T-helper 2 cell treated with Interferon-gamma antibody and Interleukin-4, amounts not matched to agents 100 ng/mL and 5 ng/mL, for 36 hours (primary cell): Measurements from ENCODE around the gene EZR. TPM values are rescaled to one million over a fixed set of nuclear protein-coding genes. Genes with fewer than 3 reads are reported as not detected.

Experiments
- intact Hi-C: fragments of 100-400 bp; cut with micrococcal nuclease; formaldehyde crosslinking; loops from one replicate; pipeline ENCODE4 v1.15.1; 2023
- total RNA-seq: library from RNA; stranded (reverse); gene quantifications from 2 replicates; pipeline ENCODE4 v1.2.3, GENCODE V29; 2022

EZR gene
- total RNA-seq, 1 donor from 2014 or later = 252 TPM

DNA sequence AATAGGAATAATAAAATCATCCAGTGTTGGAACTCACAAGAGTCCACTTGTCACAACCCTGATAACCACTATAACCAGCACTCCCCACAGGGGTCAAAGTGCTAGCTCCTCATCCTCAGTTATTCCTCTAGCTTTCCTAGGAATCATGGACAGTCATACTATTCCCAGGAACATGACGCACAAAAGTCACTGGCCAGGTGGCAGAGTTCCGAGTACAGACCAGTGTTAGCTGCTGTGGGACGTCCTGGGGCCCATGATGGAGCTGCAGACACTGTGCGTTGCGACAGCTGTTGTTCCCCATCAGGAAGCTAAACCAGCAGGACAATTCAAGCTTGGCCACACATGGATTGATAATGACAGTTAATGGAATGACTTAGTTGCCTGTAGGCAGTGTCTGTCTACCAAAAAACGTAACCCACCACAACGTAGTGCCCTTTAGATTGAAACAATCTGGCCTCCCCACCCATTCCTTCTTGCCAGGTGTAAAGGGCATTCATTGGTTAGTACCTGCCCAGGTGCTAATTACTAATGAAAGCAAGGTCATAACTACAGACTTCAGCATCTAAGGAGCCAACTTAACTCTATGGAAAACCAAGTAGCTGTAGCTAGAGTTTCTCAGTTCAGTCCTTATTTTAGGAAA, 17.4 kb downstream of the EZR start:
- intact Hi-C loops = loop anchor here (2.0 kb wide), 1 partner anchor 13 kb away; no protein-coding TSS in a partner anchor

DNA sequence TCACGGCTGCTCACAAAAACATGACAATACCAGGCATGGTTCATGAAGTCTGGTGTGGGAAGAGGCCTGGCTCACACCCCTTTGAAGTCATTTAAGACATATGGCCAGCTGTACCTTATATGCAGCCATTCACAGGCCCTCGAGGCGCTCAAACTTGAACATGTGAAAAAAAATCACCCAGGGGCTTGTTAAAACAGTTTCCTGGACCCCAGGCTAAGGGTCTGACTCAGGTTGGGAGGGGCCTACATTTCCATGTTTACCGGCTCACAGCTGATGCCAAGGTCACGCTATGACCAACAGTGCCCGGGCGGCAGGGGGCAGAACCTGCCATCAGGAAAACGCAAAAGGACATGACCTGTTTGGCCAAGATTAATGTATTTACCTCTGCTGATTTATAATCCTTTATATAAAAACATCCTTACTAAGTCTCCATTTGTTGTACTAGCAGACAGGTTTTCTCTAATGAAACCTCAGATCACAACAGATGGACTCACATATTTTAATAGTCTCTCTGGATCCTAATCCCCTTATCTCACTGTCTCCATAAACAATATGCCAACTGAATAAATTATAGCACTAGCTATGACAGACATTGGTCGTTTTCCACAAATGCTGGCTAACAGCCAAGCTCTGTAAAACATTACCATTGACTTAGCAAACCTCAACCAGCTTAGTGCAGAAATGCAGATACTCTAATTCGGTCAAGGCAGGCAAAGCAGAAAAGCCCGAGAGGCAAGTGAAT, 19.9 kb downstream of the EZR start:
- intact Hi-C loops = no loop called here

DNA sequence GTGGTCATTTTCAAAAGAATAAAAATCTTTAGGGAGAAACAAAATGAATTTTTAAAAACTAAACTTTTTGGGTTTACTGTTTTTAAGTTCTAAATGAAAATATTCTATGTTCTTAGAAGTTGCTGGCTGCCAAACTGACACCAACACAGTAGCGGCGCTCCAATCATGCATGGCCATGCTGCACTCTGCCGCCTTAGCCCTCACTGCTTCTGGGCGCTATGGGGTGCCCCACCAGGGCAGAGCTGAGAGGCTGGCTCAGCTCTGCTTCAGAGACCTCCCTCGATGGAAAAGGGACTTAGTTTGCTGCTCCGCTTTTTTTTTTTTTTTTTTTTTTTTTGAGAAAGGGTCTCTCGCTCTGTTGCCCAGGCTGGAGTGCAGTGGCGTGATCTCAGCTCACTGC, 20.9 kb downstream of the EZR start:
- intact Hi-C loops = no loop called here

DNA sequence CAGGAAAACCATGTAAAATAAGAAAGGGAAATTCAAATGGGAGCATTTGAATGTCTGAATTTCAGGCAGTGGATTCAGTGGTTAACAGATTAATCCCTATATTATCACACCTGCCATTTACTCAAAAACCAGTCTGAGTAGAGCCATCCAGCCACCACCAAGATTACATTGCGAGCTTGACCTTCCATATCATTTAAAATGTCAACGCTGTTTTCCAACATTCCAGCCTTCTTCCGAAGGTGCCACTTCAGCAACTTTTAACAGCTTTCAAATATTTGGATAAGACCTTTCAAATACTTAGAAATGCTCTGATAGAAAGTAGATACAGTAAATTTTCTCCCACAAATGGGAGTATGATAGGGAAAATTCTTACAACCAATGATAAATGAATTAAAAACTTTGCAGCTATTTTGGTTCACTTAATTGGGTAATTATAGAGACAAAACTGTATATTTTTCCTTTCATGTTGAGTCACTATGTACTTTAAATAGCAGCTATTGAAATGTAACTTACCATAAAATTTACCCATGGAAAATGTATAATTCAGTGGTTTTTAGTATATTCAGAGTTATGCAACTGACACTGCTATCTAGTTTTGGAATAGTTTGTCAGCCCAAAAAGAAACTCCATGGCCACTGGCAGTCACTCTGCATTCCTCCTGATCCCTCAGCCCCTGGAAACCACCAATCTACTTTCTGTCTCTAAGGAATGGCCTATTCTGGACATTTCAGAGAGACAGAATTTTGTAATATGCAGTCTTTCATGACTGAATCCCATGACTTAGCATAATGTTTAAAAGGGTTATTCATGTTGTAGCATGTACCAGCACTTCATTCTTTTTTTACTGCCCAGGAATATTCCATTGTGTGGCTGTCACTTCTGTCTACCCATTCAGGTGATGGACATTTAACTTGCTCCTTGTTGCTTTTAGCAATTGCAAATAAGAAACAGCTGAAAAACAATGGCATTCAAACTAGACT, 21.5 kb downstream of the EZR start:
- intact Hi-C loops = no loop called here

DNA sequence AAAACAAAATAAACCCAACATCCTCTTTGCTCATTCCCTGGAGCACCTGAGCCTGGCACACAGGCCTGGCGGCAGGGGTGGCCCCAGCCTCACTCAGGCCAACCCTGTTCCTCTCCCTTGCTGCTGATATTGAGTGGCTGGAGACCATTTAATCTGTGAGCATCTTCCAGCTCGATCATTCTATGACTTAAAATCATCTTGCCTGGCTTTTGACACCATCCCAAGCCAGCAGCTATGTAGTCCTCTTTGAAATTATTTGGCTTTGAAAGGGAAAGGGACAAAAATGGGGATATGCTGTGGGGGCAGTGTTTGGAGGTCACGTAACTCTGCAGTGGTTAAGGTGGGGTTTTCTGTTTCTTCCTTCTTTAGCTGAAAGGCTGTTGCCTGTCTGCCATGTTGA, 22.8 kb downstream of the EZR start:
- intact Hi-C loops = no loop called here

DNA sequence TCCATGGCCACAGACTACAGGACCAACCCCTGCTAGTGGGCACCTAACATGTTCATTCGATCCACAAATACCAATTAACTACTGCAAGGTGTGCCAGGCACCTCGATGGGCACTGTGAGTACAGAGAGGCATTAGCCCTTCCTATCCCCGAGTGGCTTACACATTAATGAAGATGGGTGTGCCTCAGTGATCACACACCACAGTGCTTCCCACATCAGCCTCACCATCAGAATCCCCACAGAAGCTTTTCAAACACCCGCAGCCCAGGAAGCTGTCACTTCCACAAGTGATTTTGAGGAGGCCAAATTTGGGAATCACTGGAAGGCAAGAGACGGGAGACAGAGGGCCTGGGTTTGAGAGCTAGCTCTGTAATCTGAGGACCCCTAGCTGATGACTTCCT, 23.7 kb downstream of the EZR start:
- intact Hi-C loops = no loop called here

DNA sequence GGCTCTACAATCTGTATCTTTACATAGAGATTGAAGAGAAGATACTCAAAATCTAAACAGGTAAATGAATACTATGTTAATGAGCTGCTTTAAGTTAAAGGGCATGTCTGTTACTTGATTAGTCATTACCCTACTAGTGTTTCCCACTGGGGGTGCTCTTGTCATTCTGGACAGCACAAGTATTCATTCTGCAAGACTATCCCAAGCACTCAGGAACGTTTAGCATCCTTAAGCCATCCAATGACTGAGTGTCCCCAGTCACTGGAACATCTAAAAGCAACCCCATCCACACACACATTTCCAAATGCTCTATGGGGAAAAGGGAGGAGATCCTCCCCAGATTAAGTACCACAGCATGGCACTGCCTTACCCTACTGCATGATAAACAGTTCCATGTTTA, 25.7 kb downstream of the EZR start:
- intact Hi-C loops = loop anchor here (2.0 kb wide), 1 partner anchor 23 kb away; no protein-coding TSS in a partner anchor

DNA sequence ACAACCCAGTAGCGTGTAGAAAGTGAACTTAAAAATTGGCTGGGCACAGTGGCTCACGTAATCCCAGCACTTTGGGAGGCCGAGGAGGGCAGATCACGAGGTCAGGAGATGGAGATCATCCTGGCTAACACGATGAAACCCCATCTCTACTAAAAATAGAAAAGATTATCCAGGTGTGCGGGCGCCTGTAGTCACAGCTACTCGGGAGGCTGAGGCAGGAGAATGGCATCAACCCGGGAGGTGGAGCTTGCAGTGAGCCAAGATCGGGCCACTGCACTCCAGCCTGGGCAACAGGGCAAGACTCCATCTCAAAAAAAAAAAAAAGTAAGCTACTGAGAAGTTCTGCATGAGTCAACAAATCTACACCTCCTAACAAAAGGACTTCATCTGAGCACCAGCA, 26.7 kb downstream of the EZR start:
- intact Hi-C loops = loop anchor here (2.0 kb wide), 1 partner anchor 24 kb away; no protein-coding TSS in a partner anchor

DNA sequence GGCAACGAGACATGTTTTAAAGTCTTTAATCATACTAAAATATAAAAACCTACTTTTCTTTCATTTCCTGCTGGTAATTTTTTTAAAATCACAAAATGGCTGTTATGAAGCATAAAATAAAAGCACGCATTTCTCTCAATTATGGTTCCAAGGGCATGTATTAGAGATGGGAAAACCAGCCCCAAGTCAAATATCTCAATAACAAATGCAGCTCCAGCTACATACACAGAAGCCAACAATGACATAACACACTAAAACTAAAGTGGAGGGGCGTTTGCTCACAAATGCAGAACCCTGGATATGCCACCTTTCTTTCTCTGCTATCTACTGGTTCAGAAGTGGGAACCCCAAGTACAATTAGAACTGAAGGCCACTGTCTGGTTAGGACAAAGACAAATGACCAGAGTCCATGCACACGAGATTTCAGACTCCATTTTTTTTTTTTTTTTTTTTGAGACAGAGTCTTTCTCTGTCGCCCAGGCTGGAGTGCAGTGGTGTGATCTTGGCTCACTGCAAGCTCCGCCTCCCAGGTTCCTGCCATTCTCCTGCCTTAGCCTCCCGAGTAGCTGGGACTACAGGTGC, 27.8 kb downstream of the EZR start:
- intact Hi-C loops = no loop called here

DNA sequence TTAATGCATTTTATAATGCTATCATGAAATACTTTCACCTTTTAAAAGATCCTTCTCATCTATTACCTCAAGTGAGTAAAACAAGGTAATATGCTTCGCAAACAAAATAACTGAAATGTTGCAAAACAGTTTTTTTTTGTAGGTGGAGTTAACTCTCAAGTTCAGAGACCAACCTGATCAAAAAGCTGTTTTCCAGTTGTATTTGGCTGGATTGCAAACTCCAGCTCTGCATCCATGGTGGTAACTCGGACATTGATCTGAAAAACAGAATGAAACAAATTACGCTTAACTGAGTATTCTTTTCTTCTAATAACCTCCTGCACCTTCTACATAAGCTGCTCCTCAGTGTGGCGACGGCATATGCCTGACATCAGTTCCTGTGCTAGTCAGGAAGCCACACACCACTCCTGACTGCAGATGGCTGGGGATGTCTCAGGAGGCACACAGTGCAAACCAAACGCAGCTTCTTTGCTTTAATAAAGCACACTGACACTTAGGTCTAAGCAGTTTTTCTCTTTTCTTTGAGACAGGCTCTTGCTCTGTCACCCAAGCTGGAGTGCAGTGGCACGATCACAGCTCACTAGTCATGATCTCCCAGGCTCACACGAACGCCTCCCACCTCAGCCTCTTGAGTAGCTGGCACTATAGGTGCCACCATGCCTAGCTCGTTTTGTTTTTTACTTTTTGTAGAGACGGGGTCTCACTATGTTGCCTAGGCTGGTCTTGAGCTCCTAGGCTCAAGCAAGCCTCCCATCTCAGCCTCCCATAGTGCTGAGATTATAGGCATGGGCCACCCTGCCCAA, 29.9 kb downstream of the EZR start:
- intact Hi-C loops = loop anchor here (1.0 to 2.0 kb wide), 2 partner anchors 13 to 183 kb away; no protein-coding TSS in a partner anchor

DNA sequence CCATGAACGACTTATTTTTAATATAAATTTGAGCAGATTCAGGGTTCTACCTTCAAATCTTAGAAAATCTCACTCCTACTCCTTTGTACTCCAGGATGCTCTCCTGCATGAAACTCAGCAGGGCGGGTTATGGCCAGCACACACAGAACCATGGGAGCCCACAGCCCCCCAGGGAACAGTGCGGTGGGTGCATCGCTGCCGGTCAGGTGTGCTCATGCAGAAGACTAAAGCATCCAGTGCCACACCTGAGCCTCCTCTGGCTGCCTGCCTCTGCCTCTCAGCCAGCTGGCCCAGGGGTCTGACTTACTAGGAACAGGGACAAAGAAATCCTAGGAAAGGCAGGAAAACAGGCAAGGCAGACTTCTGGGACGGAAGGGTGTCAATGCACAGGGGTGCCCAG, 31.8 kb downstream of the EZR start:
- intact Hi-C loops = no loop called here

DNA sequence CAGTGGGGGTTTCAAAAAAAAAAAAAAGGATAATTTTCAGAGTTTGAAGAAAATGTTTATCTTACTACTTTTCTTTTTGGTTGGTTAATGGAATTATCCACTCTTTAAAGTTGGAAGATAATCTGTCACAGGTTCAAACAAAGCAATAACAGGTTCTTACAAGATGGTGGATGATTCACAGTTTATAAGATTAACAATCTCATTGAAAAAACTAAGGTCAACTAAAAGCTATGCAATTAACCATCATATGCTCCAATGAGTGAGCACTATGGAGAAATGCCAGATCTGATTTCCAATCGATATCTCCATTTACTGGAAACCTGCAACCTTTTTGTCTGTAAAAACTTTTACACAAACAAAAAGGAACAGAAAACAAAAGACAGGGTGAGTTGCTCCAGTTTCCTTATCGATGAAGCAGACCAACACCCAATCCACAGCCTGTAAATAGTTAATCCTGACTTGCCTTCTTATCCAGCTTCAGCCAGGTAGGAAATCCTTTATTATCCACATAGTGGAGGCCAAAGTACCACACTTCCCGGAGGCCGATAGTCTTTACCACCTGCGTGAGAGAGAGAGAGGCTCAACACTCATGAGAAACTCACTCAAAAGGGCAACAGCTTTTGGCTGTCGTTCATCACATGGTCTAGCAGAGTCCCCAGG, 32.4 kb downstream of the EZR start:
- intact Hi-C loops = no loop called here

DNA sequence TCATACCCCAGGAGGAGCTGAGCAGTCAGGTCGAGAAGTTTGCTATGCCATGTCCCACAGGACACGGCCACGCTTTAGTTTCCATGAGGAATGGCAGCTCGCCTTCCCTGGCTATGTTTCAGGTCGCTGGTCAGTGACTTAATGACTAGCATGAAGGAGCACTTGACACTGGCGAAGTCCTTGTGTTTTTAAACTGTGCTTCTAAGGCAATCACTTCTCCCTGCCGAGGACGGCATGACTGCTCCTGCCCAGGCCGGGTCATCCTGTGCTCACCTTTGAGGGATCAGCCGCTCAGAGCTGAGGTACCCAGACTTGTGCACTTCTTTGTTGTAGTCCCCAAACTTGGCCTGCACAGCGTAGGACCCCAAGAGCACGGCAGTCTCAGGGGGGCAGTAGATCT, 34.1 kb downstream of the EZR start:
- intact Hi-C loops = no loop called here

DNA sequence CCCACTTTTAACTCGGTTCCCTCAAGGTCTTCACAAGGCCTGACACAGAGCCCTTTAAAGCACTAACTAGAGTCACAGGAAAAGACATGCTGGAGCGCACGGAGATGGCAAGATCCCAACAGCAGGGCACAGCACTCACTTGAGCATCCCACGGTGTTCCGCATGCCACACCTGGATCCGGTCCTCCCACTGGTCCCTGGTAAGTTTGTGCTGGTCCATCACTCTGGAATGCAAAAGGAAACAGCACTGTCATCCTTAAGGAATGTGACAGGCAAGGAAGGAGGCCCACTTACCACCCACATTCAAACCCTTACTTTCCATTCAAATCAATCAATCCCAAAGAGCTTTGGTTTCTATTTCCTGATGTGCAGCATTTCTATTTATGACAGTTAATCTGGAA, 34.7 kb downstream of the EZR start:
- intact Hi-C loops = no loop called here

DNA sequence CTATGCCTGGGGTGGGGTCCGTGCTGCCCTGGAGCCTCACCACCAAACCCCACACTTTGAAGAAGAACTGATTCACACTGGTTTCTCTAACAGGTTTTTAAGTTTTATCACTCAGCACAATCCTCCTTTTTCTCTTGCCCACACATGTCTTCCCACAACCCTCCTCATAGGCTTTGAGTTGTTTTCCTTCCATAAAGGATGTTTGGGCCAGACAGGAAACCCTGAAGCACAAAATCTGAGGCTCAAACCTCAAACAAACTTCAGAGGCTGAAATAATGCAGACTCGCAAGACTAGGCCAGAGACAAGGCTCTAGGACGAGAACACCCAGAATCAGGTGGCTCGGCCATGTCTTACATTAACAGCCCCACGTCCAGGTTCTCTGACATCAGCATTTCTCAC, 35.3 kb downstream of the EZR start:
- intact Hi-C loops = no loop called here

DNA sequence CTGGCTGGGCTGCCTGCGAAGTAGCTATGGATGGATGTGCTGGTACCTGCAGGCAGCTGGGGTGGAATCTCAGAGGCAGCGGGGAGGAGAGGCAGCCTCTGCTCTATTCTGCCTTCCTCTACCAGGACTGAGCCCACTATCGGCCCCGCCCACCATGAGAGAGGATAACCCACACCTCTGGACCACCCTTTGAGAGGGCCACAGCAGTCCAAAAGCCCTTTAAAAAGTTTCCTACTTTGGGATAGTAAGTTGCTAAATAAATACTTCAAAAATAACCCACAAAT, 36.1 kb downstream of the EZR start:
- intact Hi-C loops = no loop called here

DNA sequence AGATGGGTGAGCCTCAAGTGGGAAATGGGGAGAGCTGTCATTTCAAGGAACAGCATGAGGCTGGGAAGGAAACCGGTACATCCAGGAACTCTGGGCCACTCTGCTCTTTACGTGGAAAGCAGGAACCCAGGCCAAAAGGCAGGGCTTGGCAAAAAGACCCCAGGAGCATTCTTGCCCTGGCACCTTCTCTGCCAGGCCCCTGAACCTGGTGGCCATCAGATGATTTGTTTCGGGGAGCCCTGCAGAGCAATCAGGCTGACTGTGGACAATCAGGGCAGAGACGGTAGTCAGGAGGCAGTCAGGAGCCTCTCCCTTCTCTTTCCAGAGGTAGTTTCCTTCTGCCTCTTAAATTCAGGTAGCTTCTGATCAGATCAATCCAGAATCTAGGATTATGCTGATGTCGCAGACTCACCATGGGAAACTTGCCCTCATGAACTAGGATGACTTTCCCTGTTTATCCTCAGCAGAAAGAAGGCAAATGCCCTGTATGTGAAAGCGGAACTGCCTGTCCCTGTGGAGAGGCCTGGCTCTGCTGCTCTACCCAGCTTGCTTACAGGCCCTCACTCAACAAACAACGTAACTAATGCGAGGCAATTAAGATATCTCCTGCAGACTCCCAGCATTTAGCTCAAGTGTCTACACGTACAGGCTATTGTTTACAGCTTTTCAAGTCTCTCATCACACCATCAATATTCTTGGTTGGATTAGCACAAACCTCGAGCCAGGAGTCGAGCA, 36.6 kb downstream of the EZR start:
- intact Hi-C loops = no loop called here

DNA sequence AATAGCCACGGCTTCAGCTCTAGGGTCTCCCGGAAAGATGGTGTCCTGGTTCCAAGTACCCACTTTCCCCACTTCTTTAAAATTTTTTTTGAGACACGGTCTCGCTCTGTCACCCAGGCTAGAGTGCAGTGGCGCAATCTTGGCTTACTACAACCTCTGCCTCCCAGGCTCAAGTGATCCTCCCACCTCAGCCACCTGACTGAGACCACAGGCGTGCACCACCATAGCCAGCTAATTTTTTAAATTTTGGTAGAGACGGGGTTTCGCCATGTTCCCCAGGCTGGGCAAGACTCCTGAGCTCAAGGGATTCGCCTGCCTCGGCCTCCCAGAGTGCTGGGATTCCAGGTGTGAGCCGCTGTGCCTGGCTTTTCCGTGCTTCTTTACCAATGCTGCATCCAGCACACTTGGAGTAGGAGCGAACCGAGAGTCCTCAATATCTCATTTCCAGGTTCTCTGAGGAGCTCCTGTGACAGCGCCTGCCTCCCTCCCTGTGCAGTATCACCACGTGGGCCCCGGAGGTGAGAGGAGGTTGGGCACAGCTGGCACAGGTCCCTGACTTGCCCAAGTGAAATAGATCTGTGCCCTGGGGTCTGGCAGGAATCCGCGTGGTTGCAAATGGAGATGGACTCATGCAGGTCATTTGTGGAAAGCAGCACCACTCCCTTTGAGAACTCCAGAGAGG, 37.3 kb downstream of the EZR start:
- intact Hi-C loops = no loop called here
